ENCODE results near the gene TMEM51. TPM values are rescaled to one million over a fixed set of nuclear protein-coding genes. Genes with fewer than 3 reads are reported as not detected.

The TMEM51 gene
- total RNA-seq, 4 donors from 2014 or later, result 17.7 to 32.9 (median 22.9) TPM

DNA sequence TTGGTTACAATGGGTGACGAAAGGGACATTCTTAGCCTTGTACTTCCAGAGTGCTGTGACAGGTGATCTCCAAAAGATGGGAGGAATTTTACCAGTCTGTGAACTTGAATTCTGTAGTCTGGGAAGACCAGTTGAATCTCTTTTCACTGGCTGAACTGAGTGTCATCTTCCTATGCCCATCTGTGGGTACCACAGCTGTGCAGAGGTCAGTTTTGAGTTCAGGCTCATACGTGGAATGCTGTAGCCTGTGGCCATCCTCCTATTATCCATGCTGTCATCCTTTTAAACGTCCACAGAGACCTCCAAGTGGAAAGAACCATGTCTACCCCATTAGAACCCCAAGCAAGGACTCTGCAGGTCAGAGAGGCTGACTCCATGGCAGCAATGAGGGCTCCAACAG lies 32.1 kb downstream of the TMEM51 start:
- intact Hi-C loops (cut with DNase I; ENCODE audit: low total_unique reads), result no loop called here
- TF ChIP-seq POLR2AphosphoS5 (IDR thresholded peaks at IDR 0.05), result no peak
- TF ChIP-seq, protein P1, sequence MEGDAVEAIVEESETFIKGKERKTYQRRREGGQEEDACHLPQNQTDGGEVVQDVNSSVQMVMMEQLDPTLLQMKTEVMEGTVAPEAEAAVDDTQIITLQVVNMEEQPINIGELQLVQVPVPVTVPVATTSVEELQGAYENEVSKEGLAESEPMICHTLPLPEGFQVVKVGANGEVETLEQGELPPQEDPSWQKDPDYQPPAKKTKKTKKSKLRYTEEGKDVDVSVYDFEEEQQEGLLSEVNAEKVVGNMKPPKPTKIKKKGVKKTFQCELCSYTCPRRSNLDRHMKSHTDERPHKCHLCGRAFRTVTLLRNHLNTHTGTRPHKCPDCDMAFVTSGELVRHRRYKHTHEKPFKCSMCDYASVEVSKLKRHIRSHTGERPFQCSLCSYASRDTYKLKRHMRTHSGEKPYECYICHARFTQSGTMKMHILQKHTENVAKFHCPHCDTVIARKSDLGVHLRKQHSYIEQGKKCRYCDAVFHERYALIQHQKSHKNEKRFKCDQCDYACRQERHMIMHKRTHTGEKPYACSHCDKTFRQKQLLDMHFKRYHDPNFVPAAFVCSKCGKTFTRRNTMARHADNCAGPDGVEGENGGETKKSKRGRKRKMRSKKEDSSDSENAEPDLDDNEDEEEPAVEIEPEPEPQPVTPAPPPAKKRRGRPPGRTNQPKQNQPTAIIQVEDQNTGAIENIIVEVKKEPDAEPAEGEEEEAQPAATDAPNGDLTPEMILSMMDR (IDR thresholded peaks at IDR 0.05), result no peak
- TF ChIP-seq EP300 (IDR thresholded peaks at IDR 0.05; ENCODE audit: low read depth), result no peak
- H3K4me3 ChIP-seq, result no peak overlapping the region
- no peak for DNase-seq
- H3K27me3 ChIP-seq, result no peaks in the 10 kb centered on the region
- in situ Hi-C loops (cut with MboI; ENCODE audit: low pct_ligation_motif_present in 1 of 4, low pct_unique_long_range_greater_than_20kb in 1 of 4, low sequenced_read_pairs in 3 of 4), result no loop called here
- no peaks in the 10 kb centered on the region for H3K9me3 ChIP-seq
- H3K27ac ChIP-seq, result no peak overlapping the region
- 40 to 55% methylated on average over 2 to 3 of the region's 3 CpGs for WGBS, 2 donors (ENCODE audit: low coverage in 1 of 2)
- H3K36me3 ChIP-seq, result no peaks in the 10 kb centered on the region
- H3K4me1 ChIP-seq, result peaks cover 20 to 60% (median 37%) of the 10 kb centered on the region in 4 donors

DNA sequence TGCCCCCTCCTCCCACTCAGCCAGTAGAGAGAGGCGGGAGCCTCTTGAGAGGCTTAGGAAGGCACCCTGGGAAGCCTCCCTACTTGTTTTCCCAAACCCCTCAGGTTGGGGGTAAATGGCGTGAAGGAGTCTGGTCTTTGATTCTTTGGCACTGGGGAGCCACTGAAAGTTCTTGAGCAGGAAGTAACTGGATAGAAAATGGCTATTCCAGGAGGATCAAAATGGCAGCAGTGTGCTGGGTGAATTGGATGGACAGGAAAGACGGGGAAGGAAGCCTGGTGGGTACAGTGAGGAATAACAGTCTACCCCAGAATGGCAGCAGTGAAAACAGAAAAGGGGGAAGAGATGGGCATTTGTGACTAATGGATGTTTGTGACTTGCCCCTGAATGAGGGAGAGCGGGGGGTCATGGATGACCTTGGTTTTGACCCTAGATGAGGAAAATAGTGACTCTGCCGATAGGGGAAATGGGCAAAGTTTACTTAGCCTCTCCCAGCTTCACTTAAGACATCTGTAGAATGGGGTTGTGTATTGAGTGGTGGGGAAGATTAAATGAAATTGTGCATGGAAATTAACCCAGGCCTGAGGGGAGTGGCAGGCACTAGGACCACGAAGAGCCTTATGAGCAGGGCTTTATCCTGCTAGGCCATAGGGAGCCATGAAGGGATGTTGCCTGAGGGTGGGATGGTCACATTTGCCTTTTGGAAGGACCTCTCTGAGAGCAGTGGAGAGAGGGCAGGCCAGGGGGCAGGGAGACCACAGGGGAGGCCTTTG lies 32.7 kb downstream of the TMEM51 start:
- TF ChIP-seq POLR2A (IDR thresholded peaks at IDR 0.05), result no peak
- TF ChIP-seq, protein P1 (IDR thresholded peaks at IDR 0.05), result no peak
- no peak for TF ChIP-seq POLR2AphosphoS5 (IDR thresholded peaks at IDR 0.05)
- TF ChIP-seq EP300 (IDR thresholded peaks at IDR 0.05; ENCODE audit: low read depth), result no peak
- Histone ChIP-seq H3K27ac (peak overlapping the region; percentile 39 to 69 (median 64)), H3K4me1 (peaks cover 20 to 60% (median 36%) of the 10 kb centered on the region in 4 donors), H3K4me3 (no peak overlapping the region), H3K27me3 (no peaks in the 10 kb centered on the region), H3K36me3 (no peaks in the 10 kb centered on the region), H3K9me3 (no peaks in the 10 kb centered on the region)
- no peak for DNase-seq
- intact Hi-C loops (cut with DNase I; ENCODE audit: low total_unique reads), result no loop called here
- in situ Hi-C loops (cut with MboI; ENCODE audit: low pct_ligation_motif_present in 1 of 4, low pct_unique_long_range_greater_than_20kb in 1 of 4, low sequenced_read_pairs in 3 of 4), result no loop called here
- 58 to 64% methylated on average over 5 to 6 of the region's 6 CpGs for WGBS, 2 donors (ENCODE audit: low coverage in 1 of 2)

DNA sequence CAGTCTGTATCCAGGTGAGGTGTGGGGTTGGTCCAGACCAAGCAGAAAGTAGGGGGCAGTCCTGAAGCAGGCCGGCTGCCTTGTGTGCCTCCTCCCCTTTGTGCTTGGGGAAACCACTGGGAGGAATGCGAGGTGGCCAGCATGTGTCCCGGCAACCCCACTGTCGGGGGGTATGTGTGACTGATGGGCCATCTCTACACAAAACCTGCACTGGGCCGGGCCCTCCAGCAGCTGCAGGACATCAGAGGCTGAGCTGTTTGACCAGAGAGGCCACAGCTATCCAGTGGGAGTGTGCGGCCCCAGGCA lies 33.3 kb downstream of the TMEM51 start:
- peak overlapping the region; percentile 39 to 69 (median 64) for H3K27ac ChIP-seq
- no peak for TF ChIP-seq EP300 (IDR thresholded peaks at IDR 0.05; ENCODE audit: low read depth)
- no peak for TF ChIP-seq POLR2AphosphoS5 (IDR thresholded peaks at IDR 0.05)
- TF ChIP-seq, protein P1 (IDR thresholded peaks at IDR 0.05), result no peak
- H3K4me3 ChIP-seq, result no peak overlapping the region
- WGBS, 2 donors (ENCODE audit: low coverage in 1 of 2), result 34% methylated on average over 5 of the region's 6 CpGs; no CpG with 5 or more reads in 1 of the 2 donors
- no peaks in the 10 kb centered on the region for H3K27me3 ChIP-seq
- DNase-seq, result no peak
- intact Hi-C loops (cut with DNase I; ENCODE audit: low total_unique reads) (no loop called here), in situ Hi-C loops (cut with MboI; ENCODE audit: low pct_ligation_motif_present in 1 of 4, low pct_unique_long_range_greater_than_20kb in 1 of 4, low sequenced_read_pairs in 3 of 4) (no loop called here)
- peaks cover 20 to 56% (median 34%) of the 10 kb centered on the region in 4 donors for H3K4me1 ChIP-seq
- H3K9me3 ChIP-seq, result no peaks in the 10 kb centered on the region
- H3K36me3 ChIP-seq, result no peaks in the 10 kb centered on the region

DNA sequence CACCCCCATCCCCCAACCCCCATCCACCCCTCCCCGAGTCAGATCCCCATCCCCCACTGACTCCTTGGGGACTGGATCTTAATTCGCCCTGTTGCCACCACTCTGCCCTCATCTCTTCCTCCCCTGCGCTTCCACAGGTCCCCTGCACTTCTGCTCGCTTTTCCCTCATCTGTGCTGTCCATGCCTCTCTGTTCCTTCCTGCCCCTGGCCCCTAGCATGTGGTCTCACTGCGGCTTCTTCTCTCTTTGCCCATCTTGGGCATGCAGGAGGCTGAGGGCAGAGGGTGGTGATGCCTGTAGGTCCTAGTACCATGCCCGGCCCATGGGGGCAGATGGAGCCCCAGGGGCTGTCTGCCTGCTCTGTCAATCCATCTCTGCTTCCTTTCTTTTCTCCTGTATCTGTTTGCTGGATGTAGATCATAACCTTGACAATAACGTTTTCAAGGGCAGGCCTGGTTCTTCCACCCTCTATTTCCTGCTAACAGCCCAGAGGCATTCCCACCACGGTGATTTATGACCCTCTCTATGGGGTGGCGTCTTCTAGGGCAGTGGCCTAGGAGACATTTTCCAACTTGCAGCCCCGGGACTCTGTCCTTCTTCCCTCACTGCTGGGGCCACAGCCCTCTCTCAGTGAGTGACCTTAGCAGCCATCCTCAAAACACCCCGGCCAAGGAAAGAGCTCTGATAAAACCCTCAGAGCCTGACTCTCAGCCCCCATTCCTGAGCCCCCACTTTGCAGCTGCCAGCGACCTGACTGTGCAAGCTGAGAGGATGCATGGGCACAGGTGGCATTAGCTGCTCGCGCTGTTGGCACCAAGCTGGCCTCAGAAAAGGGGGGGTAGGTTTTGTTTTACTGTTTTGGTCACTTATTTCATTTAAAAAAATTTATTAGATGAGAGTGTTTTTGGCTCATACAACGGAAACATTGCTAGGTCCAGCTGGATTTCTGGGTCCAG lies 33.9 kb downstream of the TMEM51 start:
- intact Hi-C loops (cut with DNase I; ENCODE audit: low total_unique reads), result no loop called here
- no peak overlapping the region for H3K4me3 ChIP-seq
- 44 to 51% methylated on average over 5 to 15 of the region's 15 CpGs for WGBS, 2 donors (ENCODE audit: low coverage in 1 of 2)
- in situ Hi-C loops (cut with MboI; ENCODE audit: low pct_ligation_motif_present in 1 of 4, low pct_unique_long_range_greater_than_20kb in 1 of 4, low sequenced_read_pairs in 3 of 4), result no loop called here
- DNase-seq, result peak; percentile 40
- no peaks in the 10 kb centered on the region for H3K36me3 ChIP-seq
- H3K27me3 ChIP-seq, result no peaks in the 10 kb centered on the region
- peaks cover 20 to 56% (median 34%) of the 10 kb centered on the region in 4 donors for H3K4me1 ChIP-seq
- H3K9me3 ChIP-seq, result no peaks in the 10 kb centered on the region
- H3K27ac ChIP-seq, result peak overlapping the region; percentile 39 to 69 (median 64)
- TF ChIP-seq EP300 (IDR thresholded peaks at IDR 0.05; ENCODE audit: low read depth) (no peak), POLR2AphosphoS5 (IDR thresholded peaks at IDR 0.05) (no peak), POLR2A (IDR thresholded peaks at IDR 0.05) (no peak)
- TF ChIP-seq, protein P1 (IDR thresholded peaks at IDR 0.05), result no peak

All from transverse colon (tissue), 4 donors.